IMR-90 (cell line): ENCODE measurements around the gene HCFC1. TPM values are rescaled to one million over a fixed set of nuclear protein-coding genes. Genes with fewer than 3 reads are reported as not detected.

ENCODE experiments used
- ATAC-seq: fragments of 200-7000 bp; cut with Tn5 transposase; 2 replicates; pipeline ENCODE4 v1.9.1; 2020; ENCODE audit warnings: low read depth, mild to moderate bottlenecking, moderate library complexity
- BruUV-seq: library from RNA; stranded (reverse); fragments of 400-500 nt; replicated peaks from 2 replicates; lab custom pipeline; 2021; lab: Mats Ljungman, UMichigan
- CTCF ChIA-PET: fragments of 300-600 bp; formaldehyde crosslinking; extraction: SDS; loops from one replicate; lab custom pipeline; 2021; ENCODE audit warnings: antibody characterized with exemption; lab: Yijun Ruan, JAX
- POLR2A ChIA-PET: fragments of 300-600 bp; sonication (Branson Sonifier 250); formaldehyde crosslinking; loops from one replicate; lab custom pipeline; 2022; ENCODE audit warnings: antibody characterized with exemption; ENCODE audit not compliant: unreplicated experiment; lab: Charles Lee
- DNase-seq: peaks from one replicate; pipeline ENCODE4 v3.0.0; 2013
- H2AFZ ChIP-seq: replicated peaks from 2 replicates; pipeline ENCODE3; 2013; ENCODE audit warnings: low read length, mild to moderate bottlenecking; ENCODE audit not compliant: poor library complexity
- H2AK5ac ChIP-seq: 2 replicates; pipeline ENCODE4 v1.6.1; 2013; ENCODE audit warnings: low read depth, low read length, inconsistent platforms
- H2AK9ac ChIP-seq: replicated peaks from 2 replicates; pipeline ENCODE3; 2013; ENCODE audit warnings: mild to moderate bottlenecking, low read depth, low read length, moderate library complexity; ENCODE audit not compliant: poor library complexity
- H2BK120ac ChIP-seq: 2 replicates; pipeline ENCODE4 v1.6.1; 2013; ENCODE audit warnings: low read depth, low read length, inconsistent platforms
- H2BK15ac ChIP-seq: 3 replicates; pipeline ENCODE4 v1.6.1; 2013; ENCODE audit warnings: low read depth, low read length, inconsistent platforms
- H2BK20ac ChIP-seq: 2 replicates; pipeline ENCODE4 v1.6.1; 2013; ENCODE audit warnings: low read depth, mild to moderate bottlenecking, inconsistent platforms, low read length, moderate library complexity
- H2BK5ac ChIP-seq: 2 replicates; pipeline ENCODE4 v1.6.1; 2013; ENCODE audit warnings: mild to moderate bottlenecking, low read depth, low read length, inconsistent platforms; ENCODE audit not compliant: poor library complexity, severe bottlenecking
- H3K14ac ChIP-seq: replicated peaks from 2 replicates; pipeline ENCODE4 v1.6.1; 2013; ENCODE audit warnings: low read depth, low read length, inconsistent platforms
- H3K18ac ChIP-seq: 2 replicates; pipeline ENCODE4 v1.6.1; 2013; ENCODE audit warnings: low read depth, low read length, control low read depth
- H3K23ac ChIP-seq: 2 replicates; pipeline ENCODE4 v1.6.1; 2013; ENCODE audit warnings: low read depth, low read length, inconsistent platforms
- H3K27ac ChIP-seq: 2 replicates; pipeline ENCODE4 v1.5.1; 2013; ENCODE audit warnings: mild to moderate bottlenecking, control low read depth, low read length; ENCODE audit not compliant: insufficient read depth
- H3K27me3 ChIP-seq: 2 replicates; pipeline ENCODE4 v1.6.1; 2013; ENCODE audit warnings: low read length; ENCODE audit not compliant: control insufficient read depth, insufficient read depth
- H3K36me3 ChIP-seq: 2 replicates; pipeline ENCODE4 v1.6.1; 2013; ENCODE audit warnings: low read length, mixed read lengths; ENCODE audit not compliant: control insufficient read depth, insufficient read depth
- H3K4ac ChIP-seq: 2 replicates; pipeline ENCODE4 v1.6.1; 2013; ENCODE audit warnings: low read depth, low read length, inconsistent platforms
- H3K4me1 ChIP-seq: 2 replicates; pipeline ENCODE4 v1.6.1; 2013; ENCODE audit warnings: low read length, mixed read lengths; ENCODE audit not compliant: control insufficient read depth, insufficient read depth
- H3K4me2 ChIP-seq: 2 replicates; pipeline ENCODE4 v1.6.1; 2013; ENCODE audit warnings: low read depth, mild to moderate bottlenecking, control low read depth, low read length, moderate library complexity
- H3K4me3 ChIP-seq: 2 replicates; pipeline ENCODE4 v1.5.1; 2013; ENCODE audit warnings: low read depth, mild to moderate bottlenecking, control low read depth, low read length, moderate library complexity; ENCODE audit not compliant: insufficient read depth
- H3K56ac ChIP-seq: 2 replicates; pipeline ENCODE4 v1.6.1; 2013; ENCODE audit warnings: low read length, inconsistent platforms; ENCODE audit not compliant: insufficient read depth; ENCODE audit errors: extremely low read depth
- H3K79me1 ChIP-seq, 2 experiments: 2 replicates each; pipeline ENCODE4 v1.6.1; 2013; ENCODE audit warnings: low read length in 2 of 2, inconsistent platforms in 1 of 2, low read depth in 1 of 2
- H3K9ac ChIP-seq: 2 replicates; pipeline ENCODE4 v1.6.1; 2013; ENCODE audit warnings: low read depth, low read length, control low read depth
- H3K9me1 ChIP-seq: 2 replicates; pipeline ENCODE4 v1.6.1; 2013; ENCODE audit warnings: low read length, inconsistent platforms; ENCODE audit not compliant: insufficient read depth
- H3K9me3 ChIP-seq: 2 replicates; pipeline ENCODE4 v1.6.1; 2013; ENCODE audit warnings: low read length; ENCODE audit not compliant: control insufficient read depth, insufficient read depth
- H4K20me1 ChIP-seq: 2 replicates; pipeline ENCODE4 v1.6.1; 2013; ENCODE audit warnings: low read length, inconsistent platforms; ENCODE audit not compliant: insufficient read depth
- H4K5ac ChIP-seq: 2 replicates; pipeline ENCODE4 v1.6.1; 2013; ENCODE audit warnings: mild to moderate bottlenecking, low read depth, low read length, control low read depth
- H4K8ac ChIP-seq, 2 experiments: 2 replicates each; pipeline ENCODE4 v1.6.1; 2013; ENCODE audit warnings: low read depth in 2 of 2, low read length in 2 of 2, control low read depth in 1 of 2, inconsistent platforms in 1 of 2
- H4K91ac ChIP-seq: 2 replicates; pipeline ENCODE4 v1.6.1; 2013; ENCODE audit warnings: low read depth, low read length, inconsistent platforms; ENCODE audit not compliant: insufficient read depth
- MXI1 ChIP-seq: IDR thresholded peaks from 2 replicates; pipeline ENCODE4 v1.6.1; 2012; ENCODE audit warnings: low read depth, mild to moderate bottlenecking, low read length, moderate library complexity, borderline replicate concordance
- WGBS, 2 experiments: methylation state at CpG; one replicate each; pipeline versions ENCODE4 v1.1.5 to v1.1.7; 2013; ENCODE audit warnings: missing lambda C conversion rate in 2 of 2; ENCODE audit not compliant: insufficient read length in 1 of 2; ENCODE audit errors: extremely low coverage in 2 of 2; 5-methylcytosine and 5-hydroxymethylcytosine counted together
- dilution Hi-C: fragments of 300-500 bp; cut with HindIII; formaldehyde crosslinking; loops from one replicate; pipeline ENCODE4 v1.14.3; 2018; ENCODE audit warnings: low sequenced_read_pairs; ENCODE audit not compliant: unreplicated experiment
- in situ Hi-C: fragments of 300-500 bp; cut with MboI; formaldehyde crosslinking; loops from 3 replicates; pipeline ENCODE4 v1.14.3; 2019; ENCODE audit warnings: low sequenced_read_pairs, inconsistent platforms, mixed read lengths
- intact Hi-C: fragments of 100-400 bp; cut with micrococcal nuclease; formaldehyde crosslinking; loops from 2 replicates; pipeline ENCODE4 v1.10.0; 2022
- polyA plus RNA-seq, 3 experiments: library from polyadenylated mRNA; depleted of rRNA; stranded (reverse); fragments of >200 nt; gene quantifications; 2 replicates each; pipeline ENCODE4 v1.2.3, GENCODE V29; 2012; ENCODE audit warnings: low replicate concordance in 1 of 3
- total RNA-seq: library from RNA; depleted of rRNA; stranded (reverse); fragments of >200 nt; gene quantifications from 2 replicates; pipeline ENCODE4 v1.2.3, GENCODE V29; 2012

HCFC1 gene
- total and polyA plus RNA-seq, 2 of the 4 experiments (the other 2 are of a cell fraction) = 3.2 to 17.6 TPM

- no peak overlapping the region for H4K5ac ChIP-seq
- H2AK5ac ChIP-seq = no peak overlapping the region
- WGBS, 2 experiments = 85% methylated on average over 6 of the region's 15 CpGs; no CpG with 5 or more reads in 1 of the 2 experiments
- no peak overlapping the region for H3K9ac ChIP-seq
- no peak for TF ChIP-seq MXI1
- H2BK15ac ChIP-seq = no peak overlapping the region
- H3K27me3 ChIP-seq = no peaks in the 10 kb centered on the region
- H3K14ac ChIP-seq = no peak overlapping the region
- no TSS peak for BruUV-seq
- H2BK120ac ChIP-seq = no peak overlapping the region
- ChIA-PET CTCF (no interaction called here), POLR2A (no interaction called here)
- no peaks in the 10 kb centered on the region for H3K4me1 ChIP-seq
- H3K56ac ChIP-seq = no peak overlapping the region
- H2AFZ ChIP-seq = no peak overlapping the region
- in situ Hi-C loops (loop anchor here (10.0 kb wide), 1 partner anchor 195 kb away; the partner anchor contains the start of gene PLXNB3), dilution Hi-C loops (no loop called here), intact Hi-C loops (no loop called here)
- H2BK5ac ChIP-seq = no peak overlapping the region
- ATAC-seq (no peak), DNase-seq (no peak)
- no peaks in the 10 kb centered on the region for H3K9me1 ChIP-seq
- no peak overlapping the region for H3K4me3 ChIP-seq
- no peak overlapping the region for H4K8ac ChIP-seq
- H3K27ac ChIP-seq = no peak overlapping the region
- H3K9me3 ChIP-seq = no peaks in the 10 kb centered on the region
- H3K23ac ChIP-seq = no peak overlapping the region
- no peak overlapping the region for H2BK20ac ChIP-seq
- peaks cover 85% of the 10 kb centered on the region for H3K36me3 ChIP-seq
- no peak overlapping the region for H3K4ac ChIP-seq
- H3K18ac ChIP-seq = no peak overlapping the region
- peaks cover 5 to 9% of the 10 kb centered on the region in 2 experiments for H3K79me1 ChIP-seq
- no peak overlapping the region for H3K4me2 ChIP-seq
- H2AK9ac ChIP-seq = no peak overlapping the region
- H4K91ac ChIP-seq = no peak overlapping the region
- peaks cover 20% of the 10 kb centered on the region for H4K20me1 ChIP-seq
Observed at GRCh38 chrX:153959649-153960048, 12.0 kb downstream of the HCFC1 start.
